Pons (tissue), 1 donor: ENCODE measurements around the gene PTGFRN.
A peak's percentile ranks its signal among the peaks of the same experiment; 100 is the strongest.
"Not testable (repeated sequence)": the region's sequence is repeated elsewhere in the genome, so short reads cannot be mapped to it uniquely, and the experiment has no call there.

Experiments used
- DNase-seq: peaks from one replicate; pipeline ENCODE4 v3.0.0-alpha.2; 2016; ENCODE audit warnings: low spot score

Gene PTGFRN

GRCh38 chr1:116916533-116917445, 7.1 kb downstream of the PTGFRN start:
- peak; percentile 22 for DNase-seq

- no peak for DNase-seq
These were observed 9.1 kb downstream of the PTGFRN start for GRCh38 chr1:116918714-116919357.

GRCh38 chr1:116919802-116920201, 10.1 kb downstream of the PTGFRN start:
- DNase-seq, result no peak

DNA sequence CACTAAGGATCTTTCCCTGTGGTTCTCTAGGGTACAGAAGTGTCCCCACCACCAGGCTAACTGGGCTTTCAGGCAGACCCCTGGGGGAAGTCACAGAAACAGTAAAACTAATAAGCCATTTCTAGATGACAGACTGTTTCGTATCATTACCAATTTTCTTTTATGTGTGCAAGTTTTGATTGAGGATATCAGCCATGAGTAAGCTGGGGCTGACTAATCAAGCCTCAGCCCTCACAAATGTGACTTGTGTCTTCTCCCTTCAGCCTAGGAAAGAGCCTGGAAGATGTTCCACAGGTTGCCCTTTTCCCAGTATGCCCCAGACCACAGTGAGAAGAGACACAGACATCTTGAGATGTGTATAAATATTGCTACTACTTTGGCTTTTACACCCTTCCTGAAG, 10.5 kb downstream of the PTGFRN start:
- DNase-seq, result no peak

GRCh38 chr1:116921301-116921885, 11.7 kb downstream of the PTGFRN start:
- DNase-seq, result no peak

- no peak for DNase-seq
These were observed 12.2 kb downstream of the PTGFRN start for GRCh38 chr1:116921937-116922336.

- DNase-seq, result no peak
These were observed 13.7 kb downstream of the PTGFRN start for GRCh38 chr1:116923421-116923820.

DNA sequence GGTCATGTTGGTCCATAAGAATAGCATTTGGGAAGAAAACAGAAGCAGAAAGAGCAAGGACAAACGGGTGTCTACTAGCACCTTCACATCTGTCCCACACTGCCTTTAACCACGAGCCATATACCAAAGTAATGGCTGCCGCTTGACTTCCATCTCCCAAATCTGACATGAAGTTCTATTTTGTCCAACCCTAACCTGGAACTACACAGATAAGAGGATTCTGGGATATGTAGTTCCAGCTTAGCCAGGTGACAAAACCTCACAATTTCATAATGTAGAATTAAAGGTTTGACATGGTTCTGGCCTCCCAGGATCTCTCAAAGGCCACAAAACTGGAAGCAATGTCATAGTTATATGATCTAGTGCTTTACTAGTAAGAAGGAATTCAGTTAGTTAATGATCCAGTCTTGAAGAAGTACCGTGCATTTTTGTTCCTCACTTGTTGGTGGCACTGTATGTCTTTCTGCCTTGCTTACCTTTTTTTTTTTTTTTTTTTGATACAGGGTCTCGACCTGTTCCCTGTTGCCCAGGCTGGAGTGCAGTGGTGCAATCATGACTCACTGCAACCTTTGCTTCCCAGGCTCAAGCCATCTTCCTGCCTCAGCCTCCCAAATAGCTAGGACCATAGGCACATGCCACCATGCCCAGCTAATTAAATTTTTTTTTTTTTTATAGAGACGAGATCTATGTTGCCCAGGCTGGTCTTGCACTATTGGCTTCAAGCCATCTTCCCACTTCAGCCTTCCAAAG, 17.5 kb downstream of the PTGFRN start:
- no peak for DNase-seq

DNA sequence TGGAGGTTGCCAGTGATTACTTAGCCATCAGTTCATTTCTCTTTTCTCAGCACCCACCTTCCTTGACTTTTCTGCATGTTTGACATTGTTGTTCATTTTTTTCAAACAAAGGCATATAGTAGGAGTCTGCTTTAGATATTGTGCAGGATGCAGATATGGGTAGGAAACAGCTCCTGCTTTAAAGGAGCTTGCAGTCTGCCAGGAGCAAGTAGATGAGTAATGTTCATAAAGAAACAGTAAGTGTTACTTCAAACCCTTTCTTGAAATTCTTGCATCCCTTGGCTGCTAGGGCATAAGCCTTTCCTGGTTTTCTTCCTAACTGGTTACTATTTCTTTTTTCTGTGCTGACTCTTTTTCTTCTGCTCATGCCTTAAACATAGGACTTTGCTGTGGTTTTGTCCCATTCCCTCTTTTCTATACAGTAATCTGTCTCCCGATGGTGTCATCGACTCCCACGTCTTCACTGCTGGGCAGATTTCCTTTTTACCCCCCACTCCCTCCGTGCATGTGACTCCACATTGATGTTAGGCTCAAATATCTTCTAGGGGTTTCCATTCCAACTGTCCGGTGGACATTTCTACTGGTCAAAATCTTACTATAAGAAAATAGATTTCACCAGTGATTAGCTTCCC, 20.4 kb downstream of the PTGFRN start:
- no peak for DNase-seq

- no peak for DNase-seq
These were observed 21.6 kb downstream of the PTGFRN start for GRCh38 chr1:116931016-116931918.

DNA sequence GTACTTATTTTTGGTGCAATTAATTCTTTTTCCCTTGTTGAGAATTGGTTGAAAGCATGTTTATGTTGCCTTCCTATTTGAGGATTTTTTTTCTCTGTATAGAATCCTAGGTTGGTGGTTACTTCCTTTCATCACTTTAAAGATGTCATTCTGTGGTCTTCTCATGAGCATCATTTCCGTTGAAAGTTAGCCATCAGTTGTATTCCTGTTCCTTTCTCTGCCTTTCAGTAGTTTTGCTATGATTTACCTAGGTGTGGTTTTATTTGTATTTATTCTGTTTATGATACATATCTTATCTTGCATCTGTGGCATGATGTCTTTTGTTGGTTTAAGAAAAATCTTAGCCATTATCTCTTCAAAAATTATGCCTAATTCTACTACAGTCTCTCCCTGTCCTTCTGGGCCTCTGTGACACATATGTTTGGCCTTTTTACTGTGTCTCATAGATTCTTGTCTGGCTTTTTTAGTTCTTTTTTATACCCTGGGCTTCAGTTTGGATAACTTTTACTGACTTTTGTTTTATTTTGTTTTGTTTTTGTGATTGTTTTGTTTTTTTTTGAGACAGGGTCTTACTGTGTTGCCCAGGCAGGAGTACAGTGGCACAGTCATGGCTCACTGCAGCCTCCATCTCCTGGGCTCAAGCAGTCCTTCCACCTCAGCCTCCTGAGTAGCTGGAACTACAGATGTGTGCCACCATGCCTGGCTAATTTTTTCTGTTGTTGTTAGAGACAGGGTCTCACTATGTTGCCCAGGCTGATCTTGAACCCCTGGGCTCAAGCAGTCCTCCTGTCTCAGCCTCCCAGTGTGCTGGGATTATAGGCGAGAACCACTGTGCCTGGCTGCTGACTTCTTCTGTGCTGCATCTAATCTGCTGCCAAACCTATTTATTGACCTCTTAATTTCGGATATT, 24.1 kb downstream of the PTGFRN start:
- DNase-seq, result no peak

DNA sequence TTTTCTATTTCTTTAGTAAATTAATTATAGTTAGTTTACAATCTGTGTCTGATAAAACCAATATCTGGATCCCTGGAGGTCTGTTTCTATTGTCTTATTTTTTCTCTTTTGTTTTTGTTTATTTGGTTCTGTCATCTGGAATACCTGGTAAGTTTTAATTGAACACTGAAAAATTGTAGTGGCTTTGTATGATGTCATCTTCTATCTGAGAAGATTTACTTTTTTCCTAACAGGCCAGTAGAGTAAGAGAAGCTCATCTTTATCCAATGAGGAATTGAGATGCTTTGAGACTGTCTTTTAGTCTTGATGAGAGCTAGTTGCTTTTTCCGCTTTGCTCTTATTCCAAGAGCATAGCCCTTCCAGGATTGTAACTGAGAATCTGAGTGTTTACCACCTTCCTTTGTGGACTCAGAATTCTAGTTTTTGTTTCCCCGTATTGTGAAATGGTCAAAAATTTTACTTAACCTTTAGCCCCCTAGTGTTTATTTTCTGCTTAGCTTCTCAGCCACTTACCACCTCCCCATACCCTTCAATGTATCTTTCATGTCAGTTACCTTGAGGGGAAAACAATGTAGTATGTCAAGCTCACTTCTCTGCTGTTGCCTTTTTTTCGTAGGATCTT, 25.0 kb downstream of the PTGFRN start:
- no peak for DNase-seq

DNA sequence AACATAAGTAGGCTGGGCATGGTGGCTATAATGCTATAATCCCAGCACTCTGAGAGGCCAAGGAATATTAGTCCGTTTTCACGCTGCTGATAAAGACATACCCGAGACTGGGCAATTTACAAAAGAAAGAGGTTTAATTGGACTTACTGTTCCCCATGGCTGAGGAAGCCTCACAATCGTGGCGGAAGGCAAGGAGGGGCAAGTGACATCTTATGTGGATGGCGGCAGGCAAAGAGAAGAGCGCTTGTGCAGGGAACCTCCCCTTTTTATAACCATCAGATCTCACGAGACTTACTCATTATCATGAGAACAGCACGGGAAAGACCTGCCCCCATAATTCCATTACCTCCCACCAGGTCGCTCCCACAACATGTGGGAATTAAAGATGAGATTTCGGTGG, 28.5 kb downstream of the PTGFRN start:
- DNase-seq, result no peak

GRCh38 chr1:116939780-116940543, 30.2 kb downstream of the PTGFRN start:
- DNase-seq, result not testable (repeated sequence)

GRCh38 chr1:116940814-116941599, 31.3 kb downstream of the PTGFRN start:
- no peak for DNase-seq

GRCh38 chr1:116941670-116942069, 32.0 kb downstream of the PTGFRN start:
- no peak for DNase-seq

GRCh38 chr1:116942344-116942743, 32.6 kb downstream of the PTGFRN start:
- no peak for DNase-seq

GRCh38 chr1:116943438-116943837, 33.7 kb downstream of the PTGFRN start:
- DNase-seq, result no peak
